Neutrophil (primary cell): ENCODE results near the gene BMP8A.
A peak's percentile ranks its signal among the peaks of the same experiment; 100 is the strongest.
"Not testable (repeated sequence)": the region's sequence is repeated elsewhere in the genome, so short reads cannot be mapped to it uniquely, and the experiment has no call there.

Experiments
- H3K27ac ChIP-seq: fragments of 200-600 bp; sonication (generic); 2 replicates; pipeline ENCODE4 v1.5.1; 2016; ENCODE audit warnings: mild to moderate bottlenecking, moderate library complexity
- H3K27me3 ChIP-seq: fragments of 200-600 bp; sonication (generic); 2 replicates; pipeline ENCODE4 v1.6.0; 2016; ENCODE audit warnings: mild to moderate bottlenecking
- H3K36me3 ChIP-seq: fragments of 200-600 bp; sonication (generic); 2 replicates; pipeline ENCODE4 v1.5.1; 2017
- H3K4me1 ChIP-seq, 2 experiments: fragments of 200-600 bp in 1 of 2; sonication (generic) in 1 of 2; 1 replicate in 1 of 2; 2 replicates in 1 of 2; pipeline versions ENCODE4 v1.5.1 to v1.6.1; 2013 to 2016; ENCODE audit warnings: low read depth in 1 of 2, low read length in 1 of 2, mild to moderate bottlenecking in 1 of 2, moderate library complexity in 1 of 2; ENCODE audit not compliant: control insufficient read depth in 1 of 2, insufficient read depth in 1 of 2
- H3K4me3 ChIP-seq, 2 experiments: fragments of 200-600 bp in 1 of 2; sonication (generic) in 1 of 2; 1 replicate in 1 of 2; 2 replicates in 1 of 2; pipeline ENCODE4 v1.5.1; 2013 to 2016; ENCODE audit warnings: low read depth in 1 of 2, low read length in 1 of 2, mild to moderate bottlenecking in 1 of 2, moderate library complexity in 1 of 2
- H3K9me3 ChIP-seq: fragments of 200-600 bp; sonication (generic); 2 replicates; pipeline ENCODE4 v1.5.1; 2016
- TF ChIP-seq, protein P1 (sequence below): fragments of 200-600 bp; sonication (generic); IDR thresholded peaks from 2 replicates; pipeline ENCODE4 v1.5.1; 2016; ENCODE audit warnings: antibody characterized with exemption

BMP8A gene, protein sequence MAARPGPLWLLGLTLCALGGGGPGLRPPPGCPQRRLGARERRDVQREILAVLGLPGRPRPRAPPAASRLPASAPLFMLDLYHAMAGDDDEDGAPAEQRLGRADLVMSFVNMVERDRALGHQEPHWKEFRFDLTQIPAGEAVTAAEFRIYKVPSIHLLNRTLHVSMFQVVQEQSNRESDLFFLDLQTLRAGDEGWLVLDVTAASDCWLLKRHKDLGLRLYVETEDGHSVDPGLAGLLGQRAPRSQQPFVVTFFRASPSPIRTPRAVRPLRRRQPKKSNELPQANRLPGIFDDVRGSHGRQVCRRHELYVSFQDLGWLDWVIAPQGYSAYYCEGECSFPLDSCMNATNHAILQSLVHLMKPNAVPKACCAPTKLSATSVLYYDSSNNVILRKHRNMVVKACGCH

DNA sequence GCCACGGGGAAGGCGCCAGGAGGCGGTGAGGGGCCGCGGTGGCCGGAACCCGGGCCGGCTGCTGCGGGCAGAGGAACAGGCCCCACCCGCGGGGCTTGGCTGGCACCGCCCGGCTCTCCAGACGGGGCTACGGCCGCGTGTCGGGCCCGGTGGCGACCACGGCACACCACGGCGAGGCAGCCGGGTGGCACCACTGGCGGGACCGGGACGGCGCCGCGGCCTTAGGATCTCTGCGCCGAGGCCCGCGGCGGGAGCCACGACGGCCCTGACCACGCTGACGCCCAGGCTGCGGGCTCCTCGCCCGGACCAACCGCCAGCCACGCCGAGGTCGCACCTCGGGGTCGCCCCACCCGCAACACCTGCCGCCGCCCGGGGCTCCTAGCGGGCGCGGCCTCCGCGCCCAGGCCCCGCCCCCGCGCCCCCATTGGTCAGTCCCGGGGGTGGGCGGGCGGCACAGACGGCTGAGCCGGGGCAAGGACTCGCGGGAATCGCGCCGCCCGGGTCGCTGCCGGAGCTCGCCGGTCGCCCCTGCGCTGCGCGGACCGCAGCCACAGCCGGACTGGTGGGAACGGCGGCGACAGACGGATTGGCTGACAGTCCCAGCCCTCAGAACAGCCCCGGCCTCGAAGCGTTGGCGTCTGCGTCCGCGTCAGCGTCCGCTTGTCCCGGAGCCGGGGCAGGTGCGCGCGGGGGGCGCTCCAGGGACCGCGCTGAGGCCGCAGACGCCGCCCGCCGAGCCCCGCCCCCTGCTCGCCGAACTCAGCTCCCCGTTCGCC, at the start of gene BMP8A:
Gene BMP8A, plus strand, starts transcription at position 491 of the 776 bp plus-strand sequence. CDS start 356 bp downstream, outside the sequence.
- no peaks in the 10 kb centered on the region for H3K9me3 ChIP-seq
- H3K4me1 ChIP-seq = peaks cover 8 to 18% of the 10 kb centered on the region in 2 experiments
- peaks cover 16% of the 10 kb centered on the region for H3K36me3 ChIP-seq
- H3K27ac ChIP-seq = no peak within 1 kb of the TSS
- TF ChIP-seq, protein P1, sequence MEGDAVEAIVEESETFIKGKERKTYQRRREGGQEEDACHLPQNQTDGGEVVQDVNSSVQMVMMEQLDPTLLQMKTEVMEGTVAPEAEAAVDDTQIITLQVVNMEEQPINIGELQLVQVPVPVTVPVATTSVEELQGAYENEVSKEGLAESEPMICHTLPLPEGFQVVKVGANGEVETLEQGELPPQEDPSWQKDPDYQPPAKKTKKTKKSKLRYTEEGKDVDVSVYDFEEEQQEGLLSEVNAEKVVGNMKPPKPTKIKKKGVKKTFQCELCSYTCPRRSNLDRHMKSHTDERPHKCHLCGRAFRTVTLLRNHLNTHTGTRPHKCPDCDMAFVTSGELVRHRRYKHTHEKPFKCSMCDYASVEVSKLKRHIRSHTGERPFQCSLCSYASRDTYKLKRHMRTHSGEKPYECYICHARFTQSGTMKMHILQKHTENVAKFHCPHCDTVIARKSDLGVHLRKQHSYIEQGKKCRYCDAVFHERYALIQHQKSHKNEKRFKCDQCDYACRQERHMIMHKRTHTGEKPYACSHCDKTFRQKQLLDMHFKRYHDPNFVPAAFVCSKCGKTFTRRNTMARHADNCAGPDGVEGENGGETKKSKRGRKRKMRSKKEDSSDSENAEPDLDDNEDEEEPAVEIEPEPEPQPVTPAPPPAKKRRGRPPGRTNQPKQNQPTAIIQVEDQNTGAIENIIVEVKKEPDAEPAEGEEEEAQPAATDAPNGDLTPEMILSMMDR = no peak
- peak within 1 kb of the TSS; percentile 54 to 62 for H3K4me3 ChIP-seq
- peaks cover 62% of the 10 kb centered on the region for H3K27me3 ChIP-seq

DNA sequence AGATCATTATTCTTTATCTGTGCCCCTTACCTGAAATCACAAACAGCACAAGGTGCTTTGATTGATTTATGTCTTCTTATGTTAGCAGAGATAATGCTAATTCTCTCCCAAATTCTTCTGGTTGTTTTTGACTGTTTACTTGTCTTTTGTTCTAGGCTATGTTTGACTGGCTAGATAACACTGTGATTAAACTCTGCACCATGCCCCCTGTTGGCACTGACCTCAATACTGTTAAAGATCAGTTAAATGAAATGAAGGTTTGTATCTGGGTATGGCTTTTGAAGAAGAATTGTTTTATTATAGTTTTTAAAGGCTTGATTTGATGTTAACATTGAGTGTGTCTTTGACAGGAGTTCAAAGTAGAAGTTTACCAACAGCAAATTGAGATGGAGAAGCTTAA, 49.6 kb upstream of the BMP8A start:
- TF ChIP-seq, protein P1 = no peak
- no peaks in the 10 kb centered on the region for H3K27me3 ChIP-seq
- peaks cover 97% of the 10 kb centered on the region for H3K36me3 ChIP-seq
- H3K4me1 ChIP-seq = no peaks in the 10 kb centered on the region
- H3K4me3 ChIP-seq = no peak overlapping the region
- H3K27ac ChIP-seq = no peak overlapping the region
- H3K9me3 ChIP-seq = no peaks in the 10 kb centered on the region

DNA sequence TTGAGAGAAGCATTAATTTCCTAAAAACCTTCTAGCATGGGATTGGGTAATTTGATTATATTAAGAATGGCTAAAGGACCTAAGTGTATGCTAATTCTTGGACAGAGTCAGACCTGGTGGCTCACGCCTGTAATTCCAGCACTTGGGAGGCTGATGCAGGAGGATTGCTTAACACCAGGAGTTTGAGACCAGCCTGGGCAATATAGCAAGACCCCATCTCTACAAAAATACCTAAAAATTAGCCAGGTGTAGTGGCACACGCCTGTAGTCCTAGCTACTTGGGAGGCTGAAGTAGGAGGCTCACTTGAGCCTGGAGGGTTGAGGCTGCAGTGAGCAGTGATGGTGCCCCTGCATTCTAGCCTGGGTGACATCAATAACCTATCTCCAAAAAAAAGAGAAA, 45.9 kb upstream of the BMP8A start:
- TF ChIP-seq, protein P1 = no peak
- peaks cover 100% of the 10 kb centered on the region for H3K36me3 ChIP-seq
- no peaks in the 10 kb centered on the region for H3K4me1 ChIP-seq
- H3K4me3 ChIP-seq = no peak overlapping the region
- H3K9me3 ChIP-seq = no peaks in the 10 kb centered on the region
- no peak overlapping the region for H3K27ac ChIP-seq
- H3K27me3 ChIP-seq = no peaks in the 10 kb centered on the region

DNA sequence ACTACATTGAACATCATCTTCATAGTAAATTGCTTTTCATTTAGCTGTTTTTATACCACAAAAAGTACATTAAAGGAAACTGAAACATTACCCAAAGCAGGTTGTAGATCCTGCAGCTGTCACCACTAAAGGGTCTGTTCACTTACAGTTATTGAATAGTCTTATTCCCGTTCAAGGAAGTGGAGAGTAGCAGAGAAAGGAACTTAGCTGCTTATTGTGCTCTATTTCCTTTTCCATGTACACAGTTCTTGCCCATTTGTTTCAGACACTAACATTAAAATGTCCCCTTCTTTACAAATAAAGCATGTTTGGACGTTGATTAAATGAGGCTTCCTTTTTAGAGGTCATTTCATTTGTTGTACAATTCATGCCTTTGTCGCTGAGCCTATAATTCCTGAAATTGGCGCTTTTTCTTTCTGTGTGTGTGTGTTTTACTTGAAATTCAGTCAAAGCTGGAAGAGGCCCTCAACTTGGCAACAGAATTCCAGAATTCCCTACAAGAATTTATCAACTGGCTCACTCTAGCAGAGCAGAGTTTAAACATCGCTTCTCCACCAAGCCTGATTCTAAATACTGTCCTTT, 44.4 kb upstream of the BMP8A start:
- Histone ChIP-seq H3K36me3 (peaks cover 96% of the 10 kb centered on the region), H3K4me3 (no peak overlapping the region), H3K27me3 (no peaks in the 10 kb centered on the region), H3K4me1 (peaks cover 8 to 9% of the 10 kb centered on the region in 2 experiments), H3K9me3 (no peaks in the 10 kb centered on the region), H3K27ac (no peak overlapping the region)
- TF ChIP-seq, protein P1 = no peak

DNA sequence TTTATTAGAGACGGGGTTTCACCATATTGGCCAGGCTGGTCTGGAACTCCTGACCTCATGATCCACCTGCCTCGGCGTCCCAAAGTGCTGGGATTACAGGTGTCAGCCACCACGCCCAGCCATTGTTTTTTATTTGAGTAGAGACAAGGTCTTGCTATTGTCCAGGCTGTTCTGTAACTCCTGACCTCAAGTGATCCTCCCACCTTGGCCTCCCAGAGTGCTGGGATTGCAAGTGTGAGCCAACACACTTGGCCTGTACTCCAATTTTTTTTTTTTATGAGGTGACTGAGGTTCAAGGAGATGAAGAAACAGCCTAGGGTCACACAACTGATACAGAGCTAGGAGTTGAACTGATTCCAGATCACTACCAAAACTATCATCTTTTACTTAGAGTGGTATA, 41.4 kb upstream of the BMP8A start:
- not testable (repeated sequence) for H3K27ac ChIP-seq, H3K27me3 ChIP-seq, H3K4me1 ChIP-seq, H3K9me3 ChIP-seq, H3K4me3 ChIP-seq
- H3K36me3 ChIP-seq = peaks cover 96% of the 10 kb centered on the region
